NCI-H1092 (cell line): ENCODE results near the gene METTL3.

Experiments used
- DNase-seq: peaks from one replicate; lab custom pipeline; 2025; lab: John Stamatoyannopoulos, UW

The METTL3 gene

DNA sequence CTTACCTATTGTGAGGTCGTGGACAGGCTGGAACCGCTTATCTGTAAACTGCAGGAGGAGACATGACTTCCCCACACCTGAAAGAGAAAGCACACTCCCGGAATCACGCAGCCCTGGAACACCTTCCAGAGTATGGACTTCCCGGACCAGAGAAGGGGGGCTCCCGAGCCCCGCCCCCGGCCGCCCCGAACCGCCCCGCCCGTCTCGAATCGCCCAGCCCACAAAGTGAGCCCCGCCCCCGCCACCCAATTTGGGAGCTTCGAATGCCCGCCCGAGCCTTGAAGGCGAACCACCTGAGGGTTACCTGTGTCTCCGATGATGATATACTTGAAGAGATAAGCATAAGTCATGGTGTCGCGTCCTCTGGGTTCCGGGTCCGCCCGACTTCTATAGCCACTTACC lies 34.6 kb downstream of the METTL3 start:
- DNase-seq, result peak; percentile 59

DNA sequence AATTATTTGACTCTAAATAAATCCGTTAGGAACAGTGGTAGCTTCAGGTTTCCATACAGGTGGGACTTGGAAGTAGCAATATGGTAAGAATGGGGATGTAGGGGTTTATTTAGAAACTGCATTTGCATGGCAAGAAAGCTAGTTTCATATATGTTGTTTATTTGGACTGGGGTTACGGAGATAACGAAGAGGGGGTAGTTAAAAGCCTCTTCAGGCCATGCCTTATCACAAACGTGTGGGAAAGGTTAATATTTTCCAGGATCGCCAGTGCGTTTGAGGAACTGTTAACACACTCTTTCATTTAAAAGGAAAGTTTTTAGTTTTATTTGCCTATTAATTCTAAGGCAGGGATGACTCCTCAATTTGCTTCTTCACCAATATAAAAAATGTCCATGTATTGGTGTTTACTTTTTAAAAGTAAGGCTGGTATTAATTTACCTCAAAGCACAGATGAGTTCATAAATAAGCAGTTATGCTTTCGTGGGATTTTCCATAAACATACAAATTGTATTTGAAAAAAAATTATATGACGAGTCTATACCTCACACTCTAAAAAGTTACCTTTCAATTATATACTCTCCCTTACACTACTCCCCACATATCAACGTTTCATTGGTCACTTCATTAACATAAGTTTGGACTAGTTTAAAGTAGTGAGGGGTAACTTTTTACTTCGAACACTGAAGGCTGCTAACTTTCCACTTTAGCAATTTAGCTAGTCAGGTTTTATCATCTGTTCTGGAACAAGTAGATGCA lies 35.2 kb downstream of the METTL3 start:
- DNase-seq, result no peak

DNA sequence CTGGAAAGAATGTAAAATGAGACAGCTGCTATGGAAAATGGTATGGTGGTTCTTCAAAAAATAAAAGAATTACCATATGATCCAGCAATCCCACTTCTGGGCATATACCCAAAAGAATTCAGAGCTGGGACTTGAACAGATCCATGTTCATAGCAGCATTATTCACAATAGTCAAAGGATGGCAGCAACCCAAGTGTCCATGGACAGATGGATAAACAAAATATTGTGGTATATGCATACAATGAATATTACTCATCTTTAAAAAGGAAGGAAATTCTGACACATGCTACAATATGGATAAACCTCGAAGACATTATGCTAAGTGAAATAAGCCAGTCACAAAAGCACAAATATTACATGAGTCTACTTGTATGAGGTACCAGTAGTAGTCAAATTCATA lies 43.5 kb downstream of the METTL3 start:
- no peak for DNase-seq

DNA sequence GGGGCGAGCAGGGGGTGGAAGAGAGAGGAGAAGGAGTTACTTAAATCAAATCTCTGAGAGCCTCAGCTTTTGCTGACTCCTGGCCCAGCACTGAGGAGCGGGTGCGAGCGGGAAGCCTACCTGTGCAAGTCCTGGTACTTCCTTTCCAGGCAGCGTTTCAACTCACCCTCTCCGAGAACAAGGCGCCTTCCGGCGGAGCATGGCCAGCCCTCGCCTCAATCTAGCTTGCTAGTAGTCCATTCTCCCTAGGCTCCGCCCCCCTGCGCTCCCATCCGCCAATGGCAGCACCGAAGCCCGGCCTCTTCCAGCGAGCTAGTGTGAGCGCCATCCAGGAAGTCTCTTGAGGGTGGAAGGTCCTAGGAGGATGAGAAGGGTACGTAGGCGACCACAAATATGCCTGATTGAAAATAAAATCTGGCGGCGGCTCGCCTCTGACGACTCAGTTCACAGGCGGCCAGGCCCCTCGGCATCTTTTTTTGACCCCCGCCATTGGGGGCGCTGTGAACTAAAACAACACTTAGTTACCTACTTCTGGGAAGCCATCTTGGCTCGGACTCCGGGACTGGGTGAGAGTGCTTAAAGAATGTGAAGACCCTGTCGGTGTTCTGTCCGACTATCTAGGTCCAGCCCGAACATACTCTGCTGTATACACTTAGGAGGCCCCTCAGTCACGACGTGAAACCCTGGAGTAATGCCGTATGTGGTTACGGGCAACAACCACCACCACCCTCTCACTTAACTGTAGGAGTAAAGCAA lies 55.0 kb downstream of the METTL3 start, which contains the start of gene CHD8:
Gene CHD8 (minus strand): TSS at position 212 of the 756 bp plus-strand sequence. CDS start 24,480 bp downstream, outside the sequence.
- peak; percentile 100 for DNase-seq

DNA sequence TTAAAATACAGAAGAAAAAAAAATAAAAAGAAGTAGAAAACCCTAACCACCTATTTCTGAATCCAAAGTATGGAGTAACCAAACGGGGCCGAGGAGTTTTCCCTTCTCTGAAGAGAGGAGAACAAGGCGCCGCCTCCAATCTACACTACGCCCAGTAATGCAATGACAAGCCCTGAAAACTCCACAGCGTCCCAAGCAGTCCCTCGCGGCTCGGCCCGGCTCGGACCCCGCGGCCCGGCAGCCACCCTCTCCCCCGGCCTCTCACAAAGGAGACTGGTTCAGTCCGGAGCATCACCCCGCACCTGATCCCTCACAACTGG lies 55.6 kb downstream of the METTL3 start:
- DNase-seq, result no peak

DNA sequence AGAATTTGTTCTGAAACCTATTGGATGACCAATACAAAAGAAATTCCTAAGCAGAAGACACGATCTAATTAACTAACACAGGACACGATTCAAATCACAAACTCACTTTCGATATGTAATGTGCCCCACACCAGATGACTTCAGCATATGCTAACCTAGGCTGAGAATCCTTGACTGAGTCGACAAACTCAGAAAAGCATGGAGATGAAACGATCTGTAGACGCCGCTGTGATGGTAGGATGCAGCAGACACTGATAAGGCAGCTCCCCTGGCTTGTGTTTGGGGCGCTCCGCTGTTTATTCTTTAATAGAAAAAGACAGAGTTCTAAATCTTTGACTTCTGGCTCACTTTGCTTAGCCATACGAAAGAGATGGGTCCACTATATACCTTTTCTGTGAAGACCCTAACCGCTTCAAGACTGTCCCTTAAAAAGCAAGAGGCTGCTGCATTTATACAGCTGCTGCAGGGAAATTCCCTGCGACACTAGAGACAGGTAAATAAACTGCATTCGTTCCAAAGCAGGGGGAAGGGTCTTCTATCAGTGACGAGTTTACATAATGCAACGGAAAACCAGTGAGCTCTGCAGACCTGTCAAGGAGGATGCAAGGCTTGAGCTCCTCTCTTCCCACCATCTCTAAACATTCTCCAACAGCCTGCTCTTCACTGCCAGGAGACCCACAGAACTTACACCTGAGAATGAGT lies 56.1 kb downstream of the METTL3 start:
- no peak for DNase-seq

DNA sequence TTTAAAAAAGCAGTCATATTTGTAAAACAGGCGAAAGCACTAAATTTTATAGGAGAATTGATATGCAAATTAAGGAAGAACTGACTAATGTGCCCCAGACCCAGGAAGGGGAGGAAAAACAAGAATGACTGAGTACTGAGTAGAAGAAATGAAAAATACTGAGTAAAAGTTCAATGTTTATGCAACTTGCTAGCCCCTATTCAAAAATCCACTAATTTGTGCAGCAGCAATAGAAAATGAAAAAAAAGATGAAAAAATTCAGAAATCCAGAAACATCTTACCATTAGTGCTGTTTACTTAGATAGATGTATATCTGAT lies 61.3 kb downstream of the METTL3 start:
- DNase-seq, result no peak
